ENCODE results near the gene FBLIM1.

FBLIM1 gene

DNA sequence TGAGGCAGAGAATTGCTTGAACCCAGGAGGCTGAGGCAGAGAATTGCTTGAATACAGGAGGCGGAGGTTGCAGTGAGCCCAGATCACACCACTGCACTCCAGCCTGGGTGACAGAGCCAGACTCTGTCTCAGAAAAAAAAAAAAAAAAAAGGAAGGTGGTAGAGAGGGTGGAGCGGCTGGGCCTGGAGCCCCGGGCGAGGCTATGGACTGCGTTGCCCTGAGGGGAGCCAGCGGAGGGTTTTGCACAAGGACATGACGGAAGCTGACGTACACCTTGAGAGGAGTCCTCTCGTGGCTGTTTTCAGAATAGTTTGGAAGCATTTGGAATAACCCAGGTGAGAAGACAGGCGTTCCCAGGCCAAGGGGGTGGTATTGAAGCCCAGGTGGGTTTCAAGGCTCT lies 6.9 kb upstream of the FBLIM1 start:
- Histone ChIP-seq H2AFZ (ENCODE audit: low read depth, low read length) (no peak overlapping the region), H3K27me3 (ENCODE audit: control insufficient read depth in 1 of 2, insufficient read depth in 1 of 2, low read length in 2 of 2) (no peaks in the 10 kb centered on the region), H2BK120ac (ENCODE audit: low read depth, low read length) (no peak overlapping the region), H4K91ac (ENCODE audit: low read length) (no peak overlapping the region), H3K9me3 (ENCODE audit: control insufficient read depth, low read length) (no peaks in the 10 kb centered on the region), H2BK5ac (ENCODE audit: low read depth, low read length, poor library complexity, severe bottlenecking) (no peak overlapping the region), H3K9ac (ENCODE audit: low read length) (no peak overlapping the region), H3K18ac (ENCODE audit: low read depth in 1 of 2, low read length in 2 of 2) (no peak overlapping the region), H3K23ac (ENCODE audit: low read length in 2 of 2) (no peak overlapping the region), H3K4ac (ENCODE audit: low read depth in 1 of 2, low read length in 2 of 2) (no peak overlapping the region), H3K4me1 (ENCODE audit: control insufficient read depth, insufficient read depth, low read depth, low read length) (peaks cover 2% of the 10 kb centered on the region), H2BK15ac (ENCODE audit: low read depth, poor library complexity, severe bottlenecking) (no peak overlapping the region), H2BK12ac (ENCODE audit: low read length in 2 of 2) (no peak overlapping the region), H4K8ac (ENCODE audit: low read length) (no peak overlapping the region), H3K79me1 (replicated peaks; ENCODE audit: low read length, poor library complexity, severe bottlenecking) (no peaks in the 10 kb centered on the region), H3K4me2 (ENCODE audit: low read length, poor library complexity, severe bottlenecking) (no peak overlapping the region), H3K4me3 (ENCODE audit: insufficient read depth in 1 of 2, low read depth in 1 of 2, low read length in 2 of 2) (no peak overlapping the region), H3K27ac (ENCODE audit: low read length, poor library complexity, severe bottlenecking) (no peak overlapping the region), H2AK5ac (ENCODE audit: low read length, severe bottlenecking) (no peak overlapping the region), H3K14ac (ENCODE audit: low read length in 2 of 2) (no peak overlapping the region), H3K36me3 (ENCODE audit: control insufficient read depth in 1 of 2, insufficient read depth in 2 of 2, low read depth in 1 of 2, low read length in 2 of 2) (no peaks in the 10 kb centered on the region)
- WGBS: 83% methylated on average over 10 of the region's 10 CpGs
- DNase-seq: no peak

DNA sequence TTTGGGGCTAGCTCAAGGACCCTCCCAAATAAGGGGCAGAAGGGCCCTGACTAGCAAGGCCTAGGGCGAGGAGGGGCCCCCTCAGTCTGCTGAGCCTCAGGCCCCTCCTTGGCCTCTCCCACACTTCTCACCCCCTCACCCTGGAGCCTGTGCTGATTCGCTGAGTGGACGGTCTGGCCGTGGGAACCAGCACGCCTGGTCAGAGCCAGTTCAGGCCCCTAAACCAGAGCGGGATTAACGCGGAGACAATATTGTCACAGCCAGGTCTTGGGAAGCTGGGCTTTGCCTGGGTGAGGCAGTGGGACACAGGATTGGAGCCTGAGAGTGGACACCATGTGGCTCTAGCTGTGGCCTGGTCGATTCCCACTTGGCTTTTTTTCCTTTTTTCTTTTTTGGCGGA lies 4.8 kb upstream of the FBLIM1 start:
- no peak overlapping the region for H2AK5ac ChIP-seq (ENCODE audit: low read length, severe bottlenecking)
- no peaks in the 10 kb centered on the region for H3K9me3 ChIP-seq (ENCODE audit: control insufficient read depth, low read length)
- no peak overlapping the region for H2BK5ac ChIP-seq (ENCODE audit: low read depth, low read length, poor library complexity, severe bottlenecking)
- no peak overlapping the region for H3K23ac ChIP-seq (ENCODE audit: low read length in 2 of 2)
- no peak overlapping the region for H3K9ac ChIP-seq (ENCODE audit: low read length)
- H2BK15ac ChIP-seq (ENCODE audit: low read depth, poor library complexity, severe bottlenecking): no peak overlapping the region
- no peak overlapping the region for H2BK12ac ChIP-seq (ENCODE audit: low read length in 2 of 2)
- H3K36me3 ChIP-seq (ENCODE audit: control insufficient read depth in 1 of 2, insufficient read depth in 2 of 2, low read depth in 1 of 2, low read length in 2 of 2): no peaks in the 10 kb centered on the region
- H3K27me3 ChIP-seq (ENCODE audit: control insufficient read depth in 1 of 2, insufficient read depth in 1 of 2, low read length in 2 of 2): no peaks in the 10 kb centered on the region
- peaks cover 14% of the 10 kb centered on the region for H3K4me1 ChIP-seq (ENCODE audit: control insufficient read depth, insufficient read depth, low read depth, low read length)
- no peak overlapping the region for H3K4me2 ChIP-seq (ENCODE audit: low read length, poor library complexity, severe bottlenecking)
- no peak overlapping the region for H4K91ac ChIP-seq (ENCODE audit: low read length)
- H3K14ac ChIP-seq (ENCODE audit: low read length in 2 of 2): no peak overlapping the region
- DNase-seq: no peak
- no peak overlapping the region for H2AFZ ChIP-seq (ENCODE audit: low read depth, low read length)
- no peaks in the 10 kb centered on the region for H3K79me1 ChIP-seq (replicated peaks; ENCODE audit: low read length, poor library complexity, severe bottlenecking)
- 57% methylated on average over 10 of the region's 10 CpGs for WGBS
- H3K18ac ChIP-seq (ENCODE audit: low read depth in 1 of 2, low read length in 2 of 2): no peak overlapping the region
- H3K4me3 ChIP-seq (ENCODE audit: insufficient read depth in 1 of 2, low read depth in 1 of 2, low read length in 2 of 2): no peak overlapping the region
- H4K8ac ChIP-seq (ENCODE audit: low read length): no peak overlapping the region
- no peak overlapping the region for H2BK120ac ChIP-seq (ENCODE audit: low read depth, low read length)
- H3K4ac ChIP-seq (ENCODE audit: low read depth in 1 of 2, low read length in 2 of 2): no peak overlapping the region
- H3K27ac ChIP-seq (ENCODE audit: low read length, poor library complexity, severe bottlenecking): no peak overlapping the region

DNA sequence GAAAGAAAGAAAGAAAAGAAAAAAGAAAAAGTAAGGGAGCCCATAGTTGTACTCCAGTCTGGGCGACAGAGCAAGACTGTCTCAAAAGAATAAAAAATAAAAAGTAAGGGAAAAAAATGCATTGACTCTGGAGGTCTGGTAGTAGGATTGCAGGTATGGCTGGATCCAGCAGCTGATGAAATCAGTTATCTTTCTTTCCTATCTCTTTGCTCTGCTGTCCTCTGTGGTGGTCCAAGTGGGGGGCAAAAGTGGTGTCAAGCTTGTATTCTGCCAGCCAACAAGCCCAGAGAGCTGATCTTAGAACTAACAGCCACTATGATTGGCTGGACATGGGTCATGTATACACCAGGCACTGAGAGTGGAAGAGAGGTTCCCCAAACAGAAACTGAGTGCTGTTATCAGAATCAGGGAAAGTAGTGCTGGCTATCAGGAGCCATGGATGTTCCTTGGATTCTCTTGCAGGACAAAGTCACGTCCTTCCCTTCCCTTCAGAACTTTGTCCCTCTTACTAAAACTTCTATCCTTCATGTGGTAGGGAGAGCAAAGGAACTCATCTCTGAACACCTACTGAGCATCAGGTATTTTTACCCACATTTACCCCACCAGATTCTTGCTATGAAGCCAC lies 3.5 kb upstream of the FBLIM1 start:
- Histone ChIP-seq H3K4ac (ENCODE audit: low read depth in 1 of 2, low read length in 2 of 2) (no peak overlapping the region), H3K9me3 (ENCODE audit: control insufficient read depth, low read length) (no peaks in the 10 kb centered on the region), H3K27me3 (ENCODE audit: control insufficient read depth in 1 of 2, insufficient read depth in 1 of 2, low read length in 2 of 2) (peaks cover 0 to 2% of the 10 kb centered on the region in 2 experiments), H2BK12ac (ENCODE audit: low read length in 2 of 2) (no peak overlapping the region), H3K18ac (ENCODE audit: low read depth in 1 of 2, low read length in 2 of 2) (no peak overlapping the region), H4K91ac (ENCODE audit: low read length) (no peak overlapping the region), H3K27ac (ENCODE audit: low read length, poor library complexity, severe bottlenecking) (no peak overlapping the region), H2BK15ac (ENCODE audit: low read depth, poor library complexity, severe bottlenecking) (no peak overlapping the region), H2AFZ (ENCODE audit: low read depth, low read length) (no peak overlapping the region), H2AK5ac (ENCODE audit: low read length, severe bottlenecking) (no peak overlapping the region), H2BK120ac (ENCODE audit: low read depth, low read length) (no peak overlapping the region), H3K9ac (ENCODE audit: low read length) (no peak overlapping the region), H3K4me1 (ENCODE audit: control insufficient read depth, insufficient read depth, low read depth, low read length) (peaks cover 16% of the 10 kb centered on the region), H2BK5ac (ENCODE audit: low read depth, low read length, poor library complexity, severe bottlenecking) (no peak overlapping the region), H3K4me3 (ENCODE audit: insufficient read depth in 1 of 2, low read depth in 1 of 2, low read length in 2 of 2) (no peak overlapping the region), H3K4me2 (ENCODE audit: low read length, poor library complexity, severe bottlenecking) (no peak overlapping the region), H3K36me3 (ENCODE audit: control insufficient read depth in 1 of 2, insufficient read depth in 2 of 2, low read depth in 1 of 2, low read length in 2 of 2) (no peaks in the 10 kb centered on the region), H3K14ac (ENCODE audit: low read length in 2 of 2) (no peak overlapping the region), H3K23ac (ENCODE audit: low read length in 2 of 2) (no peak overlapping the region), H3K79me1 (replicated peaks; ENCODE audit: low read length, poor library complexity, severe bottlenecking) (no peaks in the 10 kb centered on the region), H4K8ac (ENCODE audit: low read length) (no peak overlapping the region)
- 89% methylated on average over 2 of the region's 2 CpGs for WGBS
- DNase-seq: no peak

DNA sequence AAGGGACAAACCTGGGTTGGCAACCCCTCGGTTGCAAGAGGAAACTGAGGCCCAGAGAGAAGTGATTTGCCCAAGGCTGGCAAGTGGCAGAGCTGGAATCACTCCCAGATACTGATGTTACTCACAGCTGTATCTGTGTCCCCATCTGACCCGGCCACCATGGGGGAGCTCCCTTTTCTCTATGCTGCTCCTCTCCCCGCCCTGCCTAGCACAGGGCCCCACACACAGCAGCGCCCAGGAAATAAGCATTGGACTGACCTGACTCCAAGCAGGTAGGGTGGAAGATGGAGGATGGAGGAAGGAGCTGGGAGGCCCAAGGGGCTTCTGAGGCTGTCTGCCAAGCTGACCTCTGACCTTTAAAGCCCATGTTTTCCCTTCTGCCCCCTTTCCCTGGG lies 3.0 kb upstream of the FBLIM1 start:
- no peak overlapping the region for H3K27ac ChIP-seq (ENCODE audit: low read length, poor library complexity, severe bottlenecking)
- H2BK12ac ChIP-seq (ENCODE audit: low read length in 2 of 2): peak overlapping the region in 1 of 2 experiments; percentile 35
- H2BK120ac ChIP-seq (ENCODE audit: low read depth, low read length): no peak overlapping the region
- no peak for DNase-seq
- 100% methylated on average over 2 of the region's 4 CpGs for WGBS
- no peak overlapping the region for H2AK5ac ChIP-seq (ENCODE audit: low read length, severe bottlenecking)
- H2BK5ac ChIP-seq (ENCODE audit: low read depth, low read length, poor library complexity, severe bottlenecking): no peak overlapping the region
- peak overlapping the region; percentile 34 for H4K91ac ChIP-seq (ENCODE audit: low read length)
- no peak overlapping the region for H2BK15ac ChIP-seq (ENCODE audit: low read depth, poor library complexity, severe bottlenecking)
- no peak overlapping the region for H3K4me2 ChIP-seq (ENCODE audit: low read length, poor library complexity, severe bottlenecking)
- no peak overlapping the region for H2AFZ ChIP-seq (ENCODE audit: low read depth, low read length)
- H3K4me3 ChIP-seq (ENCODE audit: insufficient read depth in 1 of 2, low read depth in 1 of 2, low read length in 2 of 2): no peak overlapping the region
- H3K23ac ChIP-seq (ENCODE audit: low read length in 2 of 2): no peak overlapping the region
- no peaks in the 10 kb centered on the region for H3K79me1 ChIP-seq (replicated peaks; ENCODE audit: low read length, poor library complexity, severe bottlenecking)
- no peaks in the 10 kb centered on the region for H3K36me3 ChIP-seq (ENCODE audit: control insufficient read depth in 1 of 2, insufficient read depth in 2 of 2, low read depth in 1 of 2, low read length in 2 of 2)
- H3K27me3 ChIP-seq (ENCODE audit: control insufficient read depth in 1 of 2, insufficient read depth in 1 of 2, low read length in 2 of 2): peaks cover 0 to 2% of the 10 kb centered on the region in 2 experiments
- no peak overlapping the region for H3K18ac ChIP-seq (ENCODE audit: low read depth in 1 of 2, low read length in 2 of 2)
- H3K9ac ChIP-seq (ENCODE audit: low read length): no peak overlapping the region
- no peak overlapping the region for H3K4ac ChIP-seq (ENCODE audit: low read depth in 1 of 2, low read length in 2 of 2)
- H3K9me3 ChIP-seq (ENCODE audit: control insufficient read depth, low read length): no peaks in the 10 kb centered on the region
- H3K4me1 ChIP-seq (ENCODE audit: control insufficient read depth, insufficient read depth, low read depth, low read length): peaks cover 16% of the 10 kb centered on the region
- H3K14ac ChIP-seq (ENCODE audit: low read length in 2 of 2): no peak overlapping the region
- H4K8ac ChIP-seq (ENCODE audit: low read length): no peak overlapping the region
